HS-5 (cell line): ENCODE results near the gene NPB.
A peak's percentile ranks its signal among the peaks of the same experiment; 100 is the strongest.

Experiments used
- DNase-seq: peaks from one replicate; pipeline ENCODE4 v3.0.0-alpha.2; 2012; ENCODE audit warnings: low read depth

NPB gene

GRCh38 chr17:81869221-81870130 is 32.6 kb upstream of the NPB start:
- DNase-seq, result no peak

DNA sequence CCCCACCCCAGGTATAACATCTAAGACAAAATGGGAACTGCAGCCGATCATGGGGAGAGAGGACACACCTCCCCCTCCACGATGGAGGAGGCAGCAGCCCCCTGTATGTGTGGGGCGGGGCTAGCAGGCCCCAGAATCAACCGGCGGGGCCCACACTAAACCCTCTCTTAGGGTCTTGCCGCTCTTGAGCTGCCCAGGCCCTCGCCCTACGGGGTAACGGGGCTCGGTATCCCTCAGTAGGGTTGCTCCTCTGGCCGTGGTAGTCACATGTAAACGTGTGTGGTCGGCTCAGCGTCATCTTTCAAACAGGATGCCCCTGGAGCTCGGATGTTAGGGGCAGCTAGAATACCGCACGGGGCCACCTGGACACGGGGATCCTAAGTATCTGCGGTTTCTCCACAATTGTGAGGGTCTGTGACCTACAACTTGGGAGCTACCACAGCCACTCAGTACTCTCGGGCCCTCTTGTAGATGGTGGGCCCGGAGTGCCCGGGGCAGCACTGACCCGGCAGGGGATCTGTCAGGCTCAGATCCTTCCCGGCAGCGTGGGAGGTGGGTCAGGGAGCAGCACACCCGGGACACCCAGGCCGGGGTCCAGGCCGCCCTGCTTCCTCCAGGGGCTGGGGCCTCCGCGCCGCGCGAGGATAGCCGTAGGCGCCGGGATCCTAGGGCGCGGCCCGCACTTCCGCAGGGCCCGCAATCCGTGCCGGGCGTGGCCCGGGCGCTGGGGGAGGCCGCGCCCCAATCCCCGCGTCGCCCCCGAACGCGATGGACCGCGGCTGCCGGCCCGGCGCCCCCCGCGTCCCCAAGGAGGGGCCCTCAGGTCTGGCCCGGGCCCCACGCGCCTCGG is 31.7 kb upstream of the NPB start:
- DNase-seq, result no peak

GRCh38 chr17:81870981-81871386 is 31.1 kb upstream of the NPB start, which contains the start of gene ARHGDIA:
Gene ARHGDIA, minus strand, starts transcription at chr17:81871337. Its CDS starts 1,407 bp downstream, at chr17:81869930.
- no peak for DNase-seq

- DNase-seq, result no peak
Observed at GRCh38 chr17:81871387-81872230, 30.4 kb upstream of the NPB start.

- DNase-seq, result no peak
Observed at GRCh38 chr17:81877569-81877968, 24.5 kb upstream of the NPB start.

DNA sequence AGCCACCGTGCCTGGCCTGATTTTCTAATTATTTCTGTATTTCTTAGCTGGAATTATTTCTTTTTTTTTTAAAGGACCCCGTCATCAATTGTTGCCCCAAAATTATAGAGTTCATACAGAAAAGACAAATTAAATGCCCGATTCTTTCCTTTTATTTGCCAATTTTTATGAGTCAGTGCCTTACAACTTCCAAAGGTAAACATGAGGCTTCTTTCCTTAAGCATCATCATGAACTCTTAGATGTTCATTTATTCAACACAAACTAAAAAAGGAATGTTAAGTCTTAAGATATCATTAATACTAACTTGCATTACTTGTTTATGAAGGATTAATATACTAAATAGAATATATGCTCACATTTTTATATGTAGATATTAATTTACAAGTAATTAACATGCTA is 23.7 kb upstream of the NPB start:
- no peak for DNase-seq

GRCh38 chr17:81879121-81879520 is 22.9 kb upstream of the NPB start:
- no peak for DNase-seq

GRCh38 chr17:81884520-81884919 is 17.5 kb upstream of the NPB start:
- no peak for DNase-seq

DNA sequence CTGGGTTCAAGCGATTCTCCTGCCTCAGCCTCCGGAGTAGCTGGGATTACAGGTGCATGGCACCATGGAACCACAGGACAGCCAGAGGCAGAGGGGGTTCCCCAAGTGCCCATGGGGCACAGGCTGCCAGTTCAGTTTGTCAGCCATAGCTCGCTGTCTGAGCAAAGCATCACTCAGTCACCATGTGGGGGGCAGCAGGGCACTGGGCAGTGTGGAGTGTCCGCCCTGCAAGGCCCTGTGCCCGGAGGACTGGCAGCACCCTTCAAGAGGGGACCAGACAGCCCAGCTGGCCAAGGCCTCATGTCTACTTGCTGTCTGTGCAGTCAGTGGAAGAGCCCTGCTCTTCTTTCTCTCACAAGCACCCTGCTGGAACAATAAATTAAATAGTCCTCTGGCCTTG is 17.1 kb upstream of the NPB start:
- no peak for DNase-seq

DNA sequence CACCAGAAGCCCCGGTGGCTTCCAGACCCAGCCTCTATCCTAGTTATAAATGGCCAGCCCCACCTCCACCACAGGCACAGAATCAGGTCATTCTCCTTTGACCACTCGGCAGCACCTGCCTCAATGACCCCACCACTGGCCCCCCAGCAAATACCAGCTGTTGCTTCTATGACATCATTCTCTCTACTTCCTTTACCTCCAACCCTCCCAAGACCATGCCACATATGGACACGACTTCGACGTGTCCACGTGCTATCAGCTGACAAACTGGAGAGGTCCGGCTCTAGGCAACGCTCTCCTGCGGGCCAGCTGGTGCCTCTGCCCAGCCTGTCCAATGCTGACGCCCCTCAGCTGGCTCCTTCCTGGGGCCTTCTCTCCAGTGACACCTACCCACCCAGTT is 16.6 kb upstream of the NPB start:
- DNase-seq, result no peak

DNA sequence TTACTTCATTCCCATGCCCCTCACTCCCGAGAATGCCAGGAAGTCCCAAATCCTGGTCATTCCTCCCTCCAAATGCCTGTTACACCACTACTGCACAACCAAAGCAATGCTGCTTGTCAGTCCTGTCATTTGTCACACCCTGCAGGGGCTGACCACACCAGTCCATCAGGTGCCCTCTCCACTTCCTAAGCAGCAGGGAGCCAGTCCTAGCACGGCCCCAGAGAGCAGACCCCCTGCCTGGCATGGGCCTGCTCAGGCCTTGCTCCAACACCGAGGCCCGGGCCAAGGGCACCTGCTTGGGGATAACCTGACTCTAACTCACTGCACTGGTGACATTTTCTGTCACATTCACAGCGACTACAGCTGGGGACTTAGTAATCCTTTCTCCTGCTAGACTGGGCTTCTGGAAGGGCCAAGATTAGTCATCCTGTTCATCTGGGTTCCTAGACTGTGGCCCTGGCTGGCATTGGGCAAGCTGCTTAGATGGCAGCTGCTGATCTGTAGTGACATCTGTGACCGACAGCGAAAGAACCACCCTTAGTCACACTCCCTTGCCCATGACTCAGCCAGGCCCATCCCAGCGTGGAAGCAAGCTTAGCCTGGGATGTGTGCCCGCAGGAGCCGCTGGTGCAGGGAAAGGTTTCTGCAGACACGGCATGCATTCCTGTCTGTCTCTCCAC is 16.0 kb upstream of the NPB start:
- DNase-seq, result no peak

DNA sequence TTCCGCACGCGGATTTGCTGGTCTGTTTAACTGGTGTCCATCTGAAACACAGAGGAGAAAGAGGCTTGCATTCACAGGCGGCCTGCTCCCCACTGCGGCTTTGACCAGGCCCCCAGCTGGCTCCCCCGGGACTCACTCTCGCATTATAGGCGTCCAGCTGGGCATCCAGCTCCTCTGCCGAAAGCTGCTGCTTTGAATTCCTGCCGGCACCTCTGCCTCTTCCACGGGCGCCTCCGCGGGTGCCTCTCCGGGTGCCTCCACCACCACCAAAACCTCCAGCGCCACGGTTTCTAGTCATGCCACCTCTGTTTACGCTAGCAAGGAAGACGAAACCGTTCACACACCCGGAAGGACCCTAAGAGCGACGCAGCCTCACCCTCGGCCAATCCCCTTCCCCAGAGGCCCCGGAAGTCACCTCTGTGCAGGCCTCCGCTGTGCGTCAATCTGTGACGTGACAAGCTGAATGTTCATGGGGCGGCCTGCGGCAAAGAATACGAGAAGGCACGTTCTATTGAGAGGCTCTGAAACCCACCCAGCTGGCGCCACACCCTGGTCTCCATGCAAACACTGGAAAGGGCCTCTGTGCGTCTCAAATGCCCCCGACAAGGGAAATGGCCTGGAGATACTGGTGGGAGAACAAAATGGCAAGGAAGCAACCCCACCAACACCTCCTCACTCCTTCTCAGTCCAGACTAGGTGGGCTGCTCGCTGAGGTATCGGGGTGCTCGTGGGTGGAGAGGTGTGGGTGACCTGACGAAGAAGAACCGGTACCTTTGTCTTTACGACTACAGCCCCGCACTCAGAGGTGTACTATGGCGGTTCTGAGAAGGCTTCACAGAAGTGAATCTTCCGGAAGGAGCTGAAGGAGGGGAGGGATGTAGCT is 13.7 kb upstream of the NPB start:
- no peak for DNase-seq

- DNase-seq, result no peak
Observed at GRCh38 chr17:81888988-81889595, 12.9 kb upstream of the NPB start.

DNA sequence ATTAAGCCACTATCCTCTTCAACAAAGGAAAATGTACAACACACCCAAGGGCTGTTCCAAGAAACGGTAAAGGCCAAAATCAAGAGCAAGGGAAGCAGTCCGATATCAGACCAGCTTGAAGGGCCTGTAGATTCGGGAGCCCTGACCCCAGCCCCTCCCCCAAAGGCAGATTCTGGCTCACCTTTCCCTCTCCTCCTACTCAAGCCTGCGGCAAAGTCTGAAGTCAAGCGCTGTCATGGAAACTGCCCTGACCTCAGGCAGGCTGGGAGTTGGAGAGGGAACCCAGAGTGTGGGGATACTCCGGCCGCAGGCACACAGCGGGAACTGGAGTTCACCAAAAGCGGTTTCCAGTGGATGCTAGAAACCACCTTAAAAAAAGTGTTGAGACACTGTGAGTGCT is 12.4 kb upstream of the NPB start:
- no peak for DNase-seq

- DNase-seq, result no peak
Observed at GRCh38 chr17:81890447-81891302, 11.4 kb upstream of the NPB start.

DNA sequence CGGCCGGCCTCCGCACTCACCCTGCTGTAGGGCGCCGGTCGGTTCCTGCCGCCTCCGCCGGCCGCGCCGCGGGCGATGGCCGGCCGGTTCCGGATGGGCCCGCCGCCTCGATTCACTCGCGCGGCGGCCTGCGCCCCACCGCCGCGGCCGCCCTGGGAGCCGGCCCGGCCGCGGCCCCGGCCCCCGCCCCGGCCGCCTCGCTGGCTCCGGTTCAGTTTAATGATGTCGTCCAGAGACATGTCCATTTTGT is 10.8 kb upstream of the NPB start:
- DNase-seq, result no peak

DNA sequence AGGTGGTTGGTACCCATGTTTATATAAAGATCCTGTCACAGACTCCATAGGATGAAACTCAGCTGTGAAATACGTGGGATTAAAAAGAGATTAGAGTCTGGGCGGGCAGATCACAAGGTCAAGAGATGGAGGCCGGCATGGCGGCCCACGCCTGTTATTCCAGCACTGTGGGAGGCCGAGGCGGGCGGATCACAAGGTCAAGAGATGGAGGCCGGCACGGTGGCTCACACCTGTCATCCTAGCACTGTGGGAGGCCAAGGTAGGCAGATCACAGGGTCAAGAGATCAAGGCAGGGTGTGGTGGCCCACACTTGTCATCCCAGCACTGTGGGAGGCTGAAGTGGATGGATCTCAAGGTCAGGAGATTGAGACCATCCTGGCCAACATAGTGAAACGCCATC is 6.6 kb upstream of the NPB start:
- DNase-seq, result no peak

DNA sequence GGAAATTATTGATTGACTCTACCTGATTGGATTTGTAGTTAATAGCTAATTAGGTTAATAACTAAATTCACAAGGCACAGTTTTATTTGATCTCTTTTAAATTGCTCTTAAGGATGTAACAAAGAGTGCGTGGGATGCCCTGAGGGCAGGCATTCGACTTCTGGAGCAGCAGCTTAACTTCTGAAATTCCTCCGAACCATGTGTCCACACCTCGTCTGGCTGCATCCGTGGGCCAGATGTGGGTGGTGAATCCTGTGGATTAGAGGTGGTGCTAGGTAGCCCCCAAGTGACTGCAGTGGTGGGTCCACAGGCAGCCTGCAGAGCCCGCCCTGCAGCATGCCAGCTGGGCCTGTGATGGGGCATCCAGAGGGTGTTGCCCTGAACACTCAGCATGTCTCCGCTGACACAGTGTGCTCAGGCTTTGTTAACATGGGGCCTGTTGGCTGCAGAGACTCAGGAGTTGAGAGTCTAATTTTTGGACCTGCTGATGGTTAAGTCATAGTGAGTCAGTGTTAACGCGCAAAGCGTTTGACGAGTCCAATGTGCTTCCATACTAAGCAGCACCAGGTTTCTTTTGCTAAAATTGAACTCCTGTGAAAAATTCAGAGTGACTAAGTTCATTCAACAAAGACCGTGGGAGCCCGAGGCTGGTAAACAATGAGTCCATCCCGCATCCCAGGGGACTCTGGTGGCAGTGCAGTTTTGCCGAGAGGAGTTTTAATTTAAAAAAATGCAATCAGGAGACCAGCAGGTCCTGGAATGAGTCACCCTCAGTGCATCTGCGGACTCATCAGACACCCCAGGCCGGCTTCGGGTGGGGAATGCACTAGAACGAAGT is 3.8 kb upstream of the NPB start:
- peak; percentile 98 for DNase-seq

DNA sequence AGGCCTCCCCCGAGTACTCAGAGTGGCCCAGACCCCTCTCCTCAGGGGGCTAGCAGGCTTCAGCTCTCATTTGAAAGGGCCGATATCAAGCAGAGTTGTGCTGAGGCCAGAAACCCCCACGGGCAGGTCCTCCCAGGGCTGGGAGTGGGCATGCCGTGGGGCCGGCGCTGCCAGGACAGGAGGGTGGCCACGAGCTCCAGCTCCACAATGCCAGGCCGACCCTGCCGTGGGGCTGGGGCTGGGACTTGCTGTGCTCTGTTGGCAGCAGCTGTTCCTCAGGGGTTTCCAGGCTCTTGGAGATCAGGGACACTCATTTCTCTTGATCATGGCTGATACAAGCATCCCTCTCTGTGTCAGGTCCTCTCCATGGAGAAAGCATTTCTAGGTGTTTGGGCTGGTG is 3.2 kb upstream of the NPB start:
- DNase-seq, result no peak
